HS-5 (cell line): ENCODE results near the gene BCL2L12.
"Not testable (repeated sequence)": the region's sequence is repeated elsewhere in the genome, so short reads cannot be mapped to it uniquely, and the experiment has no call there.

Source experiments
- DNase-seq: peaks from one replicate; pipeline ENCODE4 v3.0.0-alpha.2; 2012; ENCODE audit warnings: low read depth

Gene BCL2L12

DNA sequence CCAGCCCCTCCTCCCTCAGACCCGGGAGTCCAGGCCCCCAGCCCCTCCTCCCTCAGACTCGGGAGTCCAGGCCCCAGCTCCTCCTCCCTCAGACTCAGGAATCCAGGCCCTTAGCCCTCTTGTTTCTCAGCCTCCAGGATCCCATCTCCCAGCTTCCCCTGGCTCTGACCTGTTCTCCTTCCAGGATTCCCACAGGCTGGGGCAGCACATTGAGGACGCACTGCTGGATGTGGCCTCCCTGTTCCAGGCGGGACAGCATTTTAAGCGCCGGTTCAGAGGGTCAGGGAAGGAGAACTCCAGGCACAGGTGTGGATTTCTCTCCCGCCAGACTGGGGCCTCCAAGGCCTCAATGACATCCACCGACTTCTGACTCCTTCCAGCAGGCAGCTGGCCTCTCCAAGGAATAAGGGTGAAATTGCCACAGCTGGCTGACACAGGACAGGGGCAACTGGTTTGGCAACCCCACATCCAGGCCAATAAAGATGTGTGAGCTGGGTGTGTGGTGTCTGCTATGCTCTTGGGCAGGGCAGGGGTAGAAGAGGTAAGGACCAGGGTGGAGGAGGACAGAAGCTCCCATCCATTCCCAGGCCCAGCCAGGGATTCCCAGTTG is 47.6 kb downstream of the BCL2L12 start:
- no peak for DNase-seq

DNA sequence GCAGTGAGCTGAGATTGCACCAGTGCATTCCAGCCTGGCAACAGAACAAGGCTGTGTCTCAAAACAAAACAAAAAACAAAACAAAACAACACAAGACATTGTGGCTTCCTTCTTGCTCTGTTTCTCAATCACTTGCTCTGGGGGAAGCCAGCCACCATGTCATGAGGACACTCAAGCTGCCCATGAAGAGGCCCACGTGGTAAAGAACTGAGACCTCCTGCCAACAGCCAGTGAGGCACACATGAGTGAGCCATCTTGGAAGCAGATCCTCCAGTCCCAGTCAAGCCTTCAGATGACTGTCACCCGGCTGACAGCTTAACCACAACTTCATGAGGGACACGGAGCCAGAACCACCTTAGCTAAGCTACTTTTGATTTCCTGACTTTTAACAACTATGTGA is 50.4 kb downstream of the BCL2L12 start:
- no peak for DNase-seq

DNA sequence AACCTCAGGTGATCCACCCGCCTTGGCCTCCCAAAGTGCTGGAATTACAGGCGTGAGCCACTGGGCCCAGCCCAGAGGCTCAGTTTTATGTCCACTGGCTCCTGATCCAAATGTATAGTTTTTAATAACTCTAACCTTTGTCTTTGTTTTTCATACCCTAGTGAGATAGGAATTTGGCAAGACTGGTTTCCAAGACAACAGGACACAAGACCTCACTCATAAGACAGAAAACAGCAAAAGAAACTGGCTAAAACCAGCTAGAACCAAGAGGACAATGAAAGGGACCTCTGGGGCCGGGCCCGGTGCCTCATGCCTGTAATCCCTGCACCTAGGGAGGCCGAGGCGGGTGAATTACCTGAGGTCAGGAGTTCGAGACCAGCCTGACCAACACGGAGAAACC is 52.8 kb downstream of the BCL2L12 start:
- no peak for DNase-seq

- DNase-seq = no peak
Measured at GRCh38 chr19:49718991-49719390, 53.3 kb downstream of the BCL2L12 start.

DNA sequence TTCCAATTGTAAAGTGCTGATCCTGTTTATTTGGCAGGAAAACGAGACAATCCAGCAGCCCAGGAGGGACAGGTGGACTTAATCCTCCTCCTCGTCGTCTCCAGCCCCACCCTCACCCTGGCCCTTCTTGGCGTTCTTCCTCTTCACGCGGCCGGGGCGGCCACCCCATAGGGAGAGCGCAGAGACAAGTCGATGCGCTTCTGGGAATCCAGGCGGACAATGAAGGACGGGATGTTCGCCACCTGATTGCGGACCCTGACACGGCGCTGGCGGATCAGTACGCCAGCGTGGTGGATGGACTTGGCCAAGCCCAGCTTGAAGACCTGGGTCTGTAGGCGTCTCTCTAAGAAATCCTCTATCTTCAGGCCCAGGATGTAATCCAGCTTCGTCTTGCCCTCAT is 53.7 kb downstream of the BCL2L12 start:
- DNase-seq = not testable (repeated sequence)
